ENCODE data around the gene PHC2.

DNA sequence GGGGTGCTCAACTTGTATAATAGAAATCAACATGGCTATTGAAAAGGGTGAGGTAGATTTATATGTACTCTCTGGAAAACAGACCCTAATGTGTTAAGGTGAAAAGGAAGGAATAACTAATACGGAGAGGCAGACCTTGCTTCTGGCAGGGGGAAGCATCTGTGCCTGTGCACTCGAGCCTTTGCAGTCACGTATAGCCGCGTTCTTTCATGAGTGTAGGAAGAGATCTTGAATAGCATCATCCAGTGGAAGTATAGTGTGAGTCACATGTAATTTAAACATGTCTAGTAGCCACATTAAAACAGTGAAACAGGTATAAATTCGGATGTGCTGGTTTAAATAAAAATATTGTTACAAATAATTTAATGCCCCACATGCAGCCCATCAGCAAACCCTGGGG lies 112.9 kb downstream of the PHC2 start:
- TF ChIP-seq POLR2A (IDR thresholded peaks at IDR 0.05): no peak
- TF ChIP-seq, protein P1, sequence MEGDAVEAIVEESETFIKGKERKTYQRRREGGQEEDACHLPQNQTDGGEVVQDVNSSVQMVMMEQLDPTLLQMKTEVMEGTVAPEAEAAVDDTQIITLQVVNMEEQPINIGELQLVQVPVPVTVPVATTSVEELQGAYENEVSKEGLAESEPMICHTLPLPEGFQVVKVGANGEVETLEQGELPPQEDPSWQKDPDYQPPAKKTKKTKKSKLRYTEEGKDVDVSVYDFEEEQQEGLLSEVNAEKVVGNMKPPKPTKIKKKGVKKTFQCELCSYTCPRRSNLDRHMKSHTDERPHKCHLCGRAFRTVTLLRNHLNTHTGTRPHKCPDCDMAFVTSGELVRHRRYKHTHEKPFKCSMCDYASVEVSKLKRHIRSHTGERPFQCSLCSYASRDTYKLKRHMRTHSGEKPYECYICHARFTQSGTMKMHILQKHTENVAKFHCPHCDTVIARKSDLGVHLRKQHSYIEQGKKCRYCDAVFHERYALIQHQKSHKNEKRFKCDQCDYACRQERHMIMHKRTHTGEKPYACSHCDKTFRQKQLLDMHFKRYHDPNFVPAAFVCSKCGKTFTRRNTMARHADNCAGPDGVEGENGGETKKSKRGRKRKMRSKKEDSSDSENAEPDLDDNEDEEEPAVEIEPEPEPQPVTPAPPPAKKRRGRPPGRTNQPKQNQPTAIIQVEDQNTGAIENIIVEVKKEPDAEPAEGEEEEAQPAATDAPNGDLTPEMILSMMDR (IDR thresholded peaks at IDR 0.05): no peak
